ENCODE results near the gene SCGB1C1. TPM values are rescaled to one million over a fixed set of nuclear protein-coding genes. Genes with fewer than 3 reads are reported as not detected.
"Not testable (repeated sequence)": the region's sequence is repeated elsewhere in the genome, so short reads cannot be mapped to it uniquely, and the experiment has no call there.

Gene SCGB1C1
- total RNA-seq, 1 donor from 2014 or later = not detected

DNA sequence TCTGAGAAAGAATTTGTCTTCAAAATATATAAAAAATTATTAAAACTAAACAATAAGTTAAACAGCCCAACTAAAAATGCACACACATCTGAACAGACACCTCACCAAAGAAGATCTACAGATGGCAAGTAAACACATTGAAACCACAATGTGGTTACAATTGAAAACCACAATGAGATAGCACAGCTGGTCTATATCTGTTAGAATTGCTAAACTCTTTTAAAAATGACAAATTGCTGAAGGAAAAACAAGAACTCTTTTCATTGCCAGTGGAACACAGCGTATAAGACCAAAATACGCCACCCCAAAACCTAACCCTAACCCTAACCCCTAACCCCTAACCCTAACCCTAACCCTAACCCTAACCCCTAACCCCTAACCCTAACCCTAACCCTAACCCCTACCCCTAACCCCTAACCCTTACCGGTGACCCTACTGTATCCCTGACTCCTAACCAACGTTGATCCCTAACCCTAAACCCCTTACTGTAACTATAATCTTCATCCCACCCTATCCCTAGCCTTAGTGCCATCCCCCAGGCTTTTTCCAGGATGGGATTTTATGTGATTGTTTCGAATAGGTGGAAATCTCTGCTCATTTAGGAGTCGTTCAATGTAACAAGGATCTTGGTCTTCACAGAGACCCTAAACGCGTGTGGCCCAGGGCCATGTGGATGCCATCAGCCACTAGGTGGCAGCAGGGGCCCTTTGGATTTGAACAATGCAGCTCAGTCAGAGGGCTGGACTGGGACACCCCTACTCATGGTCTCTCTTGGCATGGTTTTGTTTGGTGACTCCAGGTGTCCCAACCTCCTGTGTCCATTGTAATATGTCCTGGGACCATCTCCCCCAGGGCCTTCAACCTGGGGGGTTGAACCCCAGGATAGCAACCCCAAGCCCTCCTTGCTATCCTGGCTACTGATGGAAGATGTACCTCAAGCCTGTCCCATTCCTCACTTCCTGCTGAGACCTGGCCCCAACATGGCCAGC is 1.1 kb upstream of the SCGB1C1 start:
- DNase-seq (ENCODE audit: low spot score); H3K79me2 ChIP-seq (ENCODE audit: low read depth); H3K36me3 ChIP-seq; H3K9ac ChIP-seq; H3K4me1 ChIP-seq; H3K36me3 Mint-ChIP-seq; H2AFZ ChIP-seq (replicated peaks); H3K9me3 Mint-ChIP-seq; H3K27me3 ChIP-seq; H3K27ac ChIP-seq; H3K4me3 Mint-ChIP-seq; H3K4me2 ChIP-seq; H3F3A ChIP-seq (ENCODE audit: low read depth); H3K27ac Mint-ChIP-seq; H3K9me3 ChIP-seq (ENCODE audit: low read depth); H4K20me1 ChIP-seq (ENCODE audit: low read depth); H3K27me3 Mint-ChIP-seq (ENCODE audit: insufficient read depth, low read depth); H3K4me3 ChIP-seq; H3K4me1 Mint-ChIP-seq: not testable (repeated sequence)
- TF ChIP-seq, protein P1, sequence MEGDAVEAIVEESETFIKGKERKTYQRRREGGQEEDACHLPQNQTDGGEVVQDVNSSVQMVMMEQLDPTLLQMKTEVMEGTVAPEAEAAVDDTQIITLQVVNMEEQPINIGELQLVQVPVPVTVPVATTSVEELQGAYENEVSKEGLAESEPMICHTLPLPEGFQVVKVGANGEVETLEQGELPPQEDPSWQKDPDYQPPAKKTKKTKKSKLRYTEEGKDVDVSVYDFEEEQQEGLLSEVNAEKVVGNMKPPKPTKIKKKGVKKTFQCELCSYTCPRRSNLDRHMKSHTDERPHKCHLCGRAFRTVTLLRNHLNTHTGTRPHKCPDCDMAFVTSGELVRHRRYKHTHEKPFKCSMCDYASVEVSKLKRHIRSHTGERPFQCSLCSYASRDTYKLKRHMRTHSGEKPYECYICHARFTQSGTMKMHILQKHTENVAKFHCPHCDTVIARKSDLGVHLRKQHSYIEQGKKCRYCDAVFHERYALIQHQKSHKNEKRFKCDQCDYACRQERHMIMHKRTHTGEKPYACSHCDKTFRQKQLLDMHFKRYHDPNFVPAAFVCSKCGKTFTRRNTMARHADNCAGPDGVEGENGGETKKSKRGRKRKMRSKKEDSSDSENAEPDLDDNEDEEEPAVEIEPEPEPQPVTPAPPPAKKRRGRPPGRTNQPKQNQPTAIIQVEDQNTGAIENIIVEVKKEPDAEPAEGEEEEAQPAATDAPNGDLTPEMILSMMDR (IDR thresholded peaks at IDR 0.05) = peak; percentile 15

DNA sequence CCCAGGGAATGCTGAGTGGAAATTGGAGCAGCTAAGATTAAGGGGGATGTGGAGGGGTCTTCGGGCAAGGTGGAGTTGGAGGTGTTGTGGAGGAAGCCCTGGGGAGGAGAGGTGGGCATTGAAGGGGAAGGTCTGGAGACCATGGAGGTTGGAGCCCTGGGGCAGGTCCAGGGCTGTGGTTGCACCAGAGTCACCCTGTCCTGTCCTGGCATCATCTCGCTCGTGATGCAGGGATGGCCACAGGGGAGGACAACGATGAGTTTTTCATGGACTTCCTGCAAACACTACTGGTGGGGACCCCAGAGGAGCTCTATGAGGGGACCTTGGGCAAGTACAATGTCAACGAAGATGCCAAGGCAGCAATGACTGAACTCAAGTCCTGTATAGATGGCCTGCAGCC is 603 bp downstream of the SCGB1C1 start:
- H3K4me2 ChIP-seq; H3K4me1 Mint-ChIP-seq; H3K9me3 ChIP-seq (ENCODE audit: low read depth); H3K27ac ChIP-seq; H3K27me3 ChIP-seq; DNase-seq (ENCODE audit: low spot score); H3K9ac ChIP-seq; H3K9me3 Mint-ChIP-seq; H2AFZ ChIP-seq (replicated peaks); H3K27me3 Mint-ChIP-seq (ENCODE audit: insufficient read depth, low read depth); H3K4me3 ChIP-seq; H4K20me1 ChIP-seq (ENCODE audit: low read depth); H3K4me1 ChIP-seq; H3K36me3 ChIP-seq; H3K27ac Mint-ChIP-seq; H3F3A ChIP-seq (ENCODE audit: low read depth); H3K36me3 Mint-ChIP-seq; H3K79me2 ChIP-seq (ENCODE audit: low read depth); H3K4me3 Mint-ChIP-seq: not testable (repeated sequence)

DNA sequence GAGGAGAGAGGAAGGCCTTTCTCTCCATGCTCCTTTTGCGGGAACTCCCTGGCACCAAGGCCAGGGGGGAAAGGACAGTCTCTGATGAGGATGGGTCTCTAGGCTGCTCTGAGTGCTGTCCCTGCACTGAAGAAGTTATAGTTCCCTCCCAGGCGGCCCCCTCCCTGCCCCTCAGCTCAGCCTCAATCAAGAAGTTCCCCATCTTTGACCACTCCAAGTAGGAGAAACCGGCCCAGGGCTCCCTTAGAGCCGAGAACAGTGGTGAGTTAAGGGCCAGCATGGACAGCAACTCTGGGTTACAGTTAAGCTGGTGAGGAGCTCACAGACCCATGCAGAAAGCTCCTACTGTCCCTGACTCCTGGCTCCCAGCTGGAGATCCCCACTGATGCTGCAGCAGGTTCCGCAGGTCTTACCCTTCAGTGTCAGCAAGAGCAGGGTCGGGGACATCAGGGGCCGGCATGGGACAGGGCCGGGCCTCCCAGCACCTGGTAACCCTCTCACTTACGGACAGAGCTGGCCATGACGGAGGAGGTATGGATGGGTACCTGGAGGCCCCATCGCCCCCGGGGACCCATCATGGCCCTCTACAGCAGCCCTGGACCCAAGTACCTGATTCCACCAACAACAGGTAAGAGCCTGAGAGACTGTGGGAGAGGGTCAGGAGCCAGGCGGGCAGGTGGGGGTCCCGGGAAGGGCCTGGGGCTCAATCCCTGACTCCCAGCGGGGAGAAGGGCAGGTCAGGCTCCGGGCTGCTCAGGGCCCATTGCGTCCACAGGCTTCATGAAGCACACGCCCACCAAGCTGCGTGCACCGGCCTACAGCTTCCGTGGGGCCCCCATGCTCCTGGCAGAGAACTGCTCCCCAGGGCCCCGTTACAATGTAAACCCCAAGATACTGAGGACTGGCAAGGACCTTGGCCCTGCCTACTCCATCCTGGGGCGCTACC is 4.2 kb downstream of the SCGB1C1 start:
- Mint-ChIP-seq H3K36me3 (no peaks in the 10 kb centered on the region), H3K9me3 (no peaks in the 10 kb centered on the region), H3K27me3 (ENCODE audit: insufficient read depth, low read depth) (no peaks in the 10 kb centered on the region), H3K4me3 (no peak overlapping the region), H3K27ac (no peak overlapping the region), H3K4me1 (no peaks in the 10 kb centered on the region)
- no peak for DNase-seq (ENCODE audit: low spot score)
- no peaks in the 10 kb centered on the region for H4K20me1 ChIP-seq (ENCODE audit: low read depth)
- no peaks in the 10 kb centered on the region for H3K27me3 ChIP-seq
- no peaks in the 10 kb centered on the region for H3K4me1 ChIP-seq
- no peak overlapping the region for H2AFZ ChIP-seq (replicated peaks)
- H3K27ac ChIP-seq = no peak overlapping the region
- no peaks in the 10 kb centered on the region for H3K9me3 ChIP-seq (ENCODE audit: low read depth)
- no peak overlapping the region for H3K4me2 ChIP-seq
- no peak overlapping the region for H3K9ac ChIP-seq
- no peaks in the 10 kb centered on the region for H3K79me2 ChIP-seq (ENCODE audit: low read depth)
- no peaks in the 10 kb centered on the region for H3F3A ChIP-seq (ENCODE audit: low read depth)
- no peaks in the 10 kb centered on the region for H3K36me3 ChIP-seq
- no peak overlapping the region for H3K4me3 ChIP-seq
- TF ChIP-seq, protein P1 (IDR thresholded peaks at IDR 0.05) = no peak
- no peak for TF ChIP-seq EZH2 (IDR thresholded peaks at IDR 0.05)
- no peak for TF ChIP-seq EZH2phosphoT487 (IDR thresholded peaks at IDR 0.05)

Data from neural progenitor cell (in vitro differentiated cells).